ENCODE results near the gene TMED4.
A peak's percentile ranks its signal among the peaks of the same experiment; 100 is the strongest.
"Not testable (repeated sequence)": the region's sequence is repeated elsewhere in the genome, so short reads cannot be mapped to it uniquely, and the experiment has no call there.

Gene TMED4

GRCh38 chr7:44607141-44608068 lies 25.4 kb upstream of the TMED4 start:
- no peak for DNase-seq

GRCh38 chr7:44606341-44607140 lies 24.5 kb upstream of the TMED4 start, which contains the start of gene OGDH:
OGDH (plus strand) TSS chr7:44606627; CDS start chr7:44624344, 17,717 bp downstream.
- peak; percentile 97 for DNase-seq

GRCh38 chr7:44604941-44605340 lies 22.9 kb upstream of the TMED4 start:
- no peak for DNase-seq

- no peak for DNase-seq
Observed at GRCh38 chr7:44603193-44603592, 21.2 kb upstream of the TMED4 start.

- DNase-seq: no peak
Observed at GRCh38 chr7:44602576-44602910, 20.5 kb upstream of the TMED4 start.

- no peak for DNase-seq
Observed at GRCh38 chr7:44599222-44599621, 17.2 kb upstream of the TMED4 start.

- not testable (repeated sequence) for DNase-seq
Observed at GRCh38 chr7:44597181-44597580, 15.2 kb upstream of the TMED4 start.

- DNase-seq: no peak
Observed at GRCh38 chr7:44595934-44596635, 14.1 kb upstream of the TMED4 start.

GRCh38 chr7:44590910-44591309 lies 8.9 kb upstream of the TMED4 start:
- DNase-seq: no peak

GRCh38 chr7:44587843-44588711 lies 6.0 kb upstream of the TMED4 start:
- DNase-seq: no peak

- DNase-seq: no peak
Observed at GRCh38 chr7:44583146-44583865, 1.3 kb upstream of the TMED4 start.

GRCh38 chr7:44580945-44581878 lies 819 bp downstream of the TMED4 start:
- no peak for DNase-seq

- no peak for DNase-seq
Observed at GRCh38 chr7:44576228-44576627, 5.8 kb downstream of the TMED4 start.

GRCh38 chr7:44575054-44575453 lies 7.0 kb downstream of the TMED4 start:
- DNase-seq: no peak

- no peak for DNase-seq
Observed at GRCh38 chr7:44574287-44574872, 7.7 kb downstream of the TMED4 start.

- DNase-seq: peak; percentile 89
Observed at GRCh38 chr7:44573464-44574286, 8.4 kb downstream of the TMED4 start, which contains the start of gene DDX56. DDX56 (minus strand) TSS chr7:44573908; CDS start chr7:44573895, 13 bp downstream.

- DNase-seq: no peak
Observed at GRCh38 chr7:44572771-44573170, 9.3 kb downstream of the TMED4 start.

GRCh38 chr7:44569959-44570358 lies 12.1 kb downstream of the TMED4 start:
- DNase-seq: no peak
